Fibroblast of lung (primary cell): ENCODE results near the gene MECR.

ENCODE experiments used
- EZH2 ChIP-seq: IDR thresholded peaks from 2 replicates; pipeline ENCODE4 v1.5.1; 2012; ENCODE audit warnings: low read length, control low read depth, mild to moderate bottlenecking; ENCODE audit errors: missing control alignments
- TF ChIP-seq, protein P1 (sequence below), 2 donors: IDR thresholded peaks in 1 of 2; conservative IDR thresholded peaks in 1 of 2; 1 replicate in 1 of 2; 2 replicates in 1 of 2; pipeline ENCODE4 v1.5.1; 2011 to 2012; ENCODE audit warnings: low read length in 2 of 2, control low read depth in 1 of 2, inconsistent platforms in 1 of 2, low read depth in 1 of 2, mild to moderate bottlenecking in 1 of 2

DNA sequence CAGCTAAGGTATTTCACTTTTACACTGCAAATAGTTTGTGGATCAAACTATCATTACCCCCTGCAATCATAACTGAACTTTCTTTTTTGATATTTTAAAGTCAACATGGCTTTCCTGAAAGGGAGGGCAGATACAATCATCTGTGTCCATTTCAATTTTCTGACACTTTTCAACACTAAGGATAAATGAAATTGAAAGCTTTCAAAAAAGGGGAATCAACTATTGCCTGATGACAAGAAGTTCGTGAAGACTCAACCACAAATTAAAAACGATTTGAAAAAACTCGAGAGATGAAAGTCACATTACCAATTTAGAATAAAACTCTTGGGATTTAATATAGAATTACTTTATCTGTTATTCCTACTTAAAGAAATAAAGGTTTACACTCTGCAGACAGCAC lies 60.8 kb downstream of the MECR start:
- TF ChIP-seq, protein P1, sequence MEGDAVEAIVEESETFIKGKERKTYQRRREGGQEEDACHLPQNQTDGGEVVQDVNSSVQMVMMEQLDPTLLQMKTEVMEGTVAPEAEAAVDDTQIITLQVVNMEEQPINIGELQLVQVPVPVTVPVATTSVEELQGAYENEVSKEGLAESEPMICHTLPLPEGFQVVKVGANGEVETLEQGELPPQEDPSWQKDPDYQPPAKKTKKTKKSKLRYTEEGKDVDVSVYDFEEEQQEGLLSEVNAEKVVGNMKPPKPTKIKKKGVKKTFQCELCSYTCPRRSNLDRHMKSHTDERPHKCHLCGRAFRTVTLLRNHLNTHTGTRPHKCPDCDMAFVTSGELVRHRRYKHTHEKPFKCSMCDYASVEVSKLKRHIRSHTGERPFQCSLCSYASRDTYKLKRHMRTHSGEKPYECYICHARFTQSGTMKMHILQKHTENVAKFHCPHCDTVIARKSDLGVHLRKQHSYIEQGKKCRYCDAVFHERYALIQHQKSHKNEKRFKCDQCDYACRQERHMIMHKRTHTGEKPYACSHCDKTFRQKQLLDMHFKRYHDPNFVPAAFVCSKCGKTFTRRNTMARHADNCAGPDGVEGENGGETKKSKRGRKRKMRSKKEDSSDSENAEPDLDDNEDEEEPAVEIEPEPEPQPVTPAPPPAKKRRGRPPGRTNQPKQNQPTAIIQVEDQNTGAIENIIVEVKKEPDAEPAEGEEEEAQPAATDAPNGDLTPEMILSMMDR (conservative IDR thresholded peaks at IDR 0.05 in 1 of 2, IDR thresholded peaks at IDR 0.05 in 1 of 2; ENCODE audit: low read depth in 1 of 2, low read length in 2 of 2), result no peak
- TF ChIP-seq EZH2, result no peak
